ELR (cell line): ENCODE measurements around the gene RBPMS2.

Source experiments
- DNase-seq: peaks from one replicate; pipeline ENCODE4 v3.0.0-alpha.2; 2015; ENCODE audit warnings: low read depth

RBPMS2 gene

GRCh38 chr15:64782751-64783150 is 7.4 kb upstream of the RBPMS2 start:
- no peak for DNase-seq

- DNase-seq, result no peak
These were observed 5.9 kb upstream of the RBPMS2 start for GRCh38 chr15:64781299-64781698.

- no peak for DNase-seq
These were observed 5.3 kb upstream of the RBPMS2 start for GRCh38 chr15:64780600-64781156.

- no peak for DNase-seq
These were observed 4.2 kb upstream of the RBPMS2 start for GRCh38 chr15:64779630-64780029.

GRCh38 chr15:64779024-64779423 is 3.6 kb upstream of the RBPMS2 start:
- no peak for DNase-seq

- DNase-seq, result no peak
These were observed 1.0 kb upstream of the RBPMS2 start for GRCh38 chr15:64776402-64776786.

- DNase-seq, result peak; percentile 17
These were observed 528 bp downstream of the RBPMS2 start for GRCh38 chr15:64774629-64775493.

- no peak for DNase-seq
These were observed 1.3 kb downstream of the RBPMS2 start for GRCh38 chr15:64774037-64774628.

- no peak for DNase-seq
These were observed 1.8 kb downstream of the RBPMS2 start for GRCh38 chr15:64773606-64774005.

- no peak for DNase-seq
These were observed 2.4 kb downstream of the RBPMS2 start for GRCh38 chr15:64772964-64773363.

- DNase-seq, result no peak
These were observed 2.9 kb downstream of the RBPMS2 start for GRCh38 chr15:64772488-64772887.

- no peak for DNase-seq
These were observed 4.8 kb downstream of the RBPMS2 start for GRCh38 chr15:64770626-64771025.

GRCh38 chr15:64767203-64767602 is 8.2 kb downstream of the RBPMS2 start:
- DNase-seq, result no peak

- DNase-seq, result no peak
These were observed 9.3 kb downstream of the RBPMS2 start for GRCh38 chr15:64766058-64766457.

GRCh38 chr15:64763874-64764273 is 11.5 kb downstream of the RBPMS2 start:
- DNase-seq, result no peak

- no peak for DNase-seq
These were observed 11.9 kb downstream of the RBPMS2 start for GRCh38 chr15:64763462-64763861.

GRCh38 chr15:64763021-64763420 is 12.4 kb downstream of the RBPMS2 start:
- DNase-seq, result no peak

- no peak for DNase-seq
These were observed 12.8 kb downstream of the RBPMS2 start for GRCh38 chr15:64762546-64762945.

GRCh38 chr15:64761156-64761555 is 14.2 kb downstream of the RBPMS2 start:
- DNase-seq, result no peak

- DNase-seq, result no peak
These were observed 15.3 kb downstream of the RBPMS2 start for GRCh38 chr15:64760056-64760455.

- DNase-seq, result no peak
These were observed 19.9 kb downstream of the RBPMS2 start for GRCh38 chr15:64755427-64755940.

GRCh38 chr15:64754663-64755426 is 20.5 kb downstream of the RBPMS2 start:
- DNase-seq, result no peak
